Measurements from ENCODE around the gene ITLN2.
A peak's percentile ranks its signal among the peaks of the same experiment; 100 is the strongest.
"Not testable (repeated sequence)": the region's sequence is repeated elsewhere in the genome, so short reads cannot be mapped to it uniquely, and the experiment has no call there.

Gene ITLN2

GRCh38 chr1:160952129-160952510 is 2.5 kb downstream of the ITLN2 start:
- DNase-seq: no peak

GRCh38 chr1:160951443-160952128 is 3.0 kb downstream of the ITLN2 start:
- peak; percentile 76 for DNase-seq

DNA sequence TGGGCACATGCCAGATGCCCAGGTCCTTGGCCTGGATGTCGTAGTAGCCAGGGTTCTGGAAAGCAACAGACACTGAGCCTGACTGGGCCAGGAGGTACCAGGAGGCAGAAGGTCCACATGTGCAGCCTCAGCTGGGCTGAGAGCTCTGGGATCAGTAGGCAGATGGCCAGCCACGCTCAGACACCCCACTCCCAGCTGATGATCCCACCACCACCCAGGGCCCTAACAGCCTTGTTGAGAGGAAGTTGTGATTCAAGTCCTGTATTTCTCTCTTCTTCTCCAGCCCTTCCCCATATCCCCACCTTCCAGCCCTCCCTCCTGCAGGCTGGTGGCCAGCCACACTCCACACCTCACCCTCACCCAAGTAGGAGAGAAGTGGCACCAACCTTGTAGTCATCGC is 4.0 kb downstream of the ITLN2 start:
- no peak for DNase-seq

DNA sequence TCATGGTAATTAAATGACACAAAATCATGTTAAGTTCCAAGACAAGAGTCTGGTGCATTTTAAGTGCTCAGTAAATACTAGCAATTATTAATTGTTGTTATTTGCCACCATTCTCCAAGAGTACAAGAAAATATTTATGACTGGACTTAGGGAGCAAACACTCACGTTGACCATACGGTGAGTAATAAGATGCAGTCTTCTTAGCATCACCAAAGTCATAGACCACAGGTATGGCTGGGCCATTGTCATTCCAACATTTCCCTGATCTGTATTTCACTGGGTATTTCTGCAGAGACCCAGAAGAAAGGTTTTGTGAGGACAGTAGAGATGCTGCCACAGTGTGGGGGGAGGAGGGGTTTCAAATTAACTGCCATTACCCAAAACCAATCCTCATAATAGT is 4.7 kb downstream of the ITLN2 start:
- DNase-seq: no peak

DNA sequence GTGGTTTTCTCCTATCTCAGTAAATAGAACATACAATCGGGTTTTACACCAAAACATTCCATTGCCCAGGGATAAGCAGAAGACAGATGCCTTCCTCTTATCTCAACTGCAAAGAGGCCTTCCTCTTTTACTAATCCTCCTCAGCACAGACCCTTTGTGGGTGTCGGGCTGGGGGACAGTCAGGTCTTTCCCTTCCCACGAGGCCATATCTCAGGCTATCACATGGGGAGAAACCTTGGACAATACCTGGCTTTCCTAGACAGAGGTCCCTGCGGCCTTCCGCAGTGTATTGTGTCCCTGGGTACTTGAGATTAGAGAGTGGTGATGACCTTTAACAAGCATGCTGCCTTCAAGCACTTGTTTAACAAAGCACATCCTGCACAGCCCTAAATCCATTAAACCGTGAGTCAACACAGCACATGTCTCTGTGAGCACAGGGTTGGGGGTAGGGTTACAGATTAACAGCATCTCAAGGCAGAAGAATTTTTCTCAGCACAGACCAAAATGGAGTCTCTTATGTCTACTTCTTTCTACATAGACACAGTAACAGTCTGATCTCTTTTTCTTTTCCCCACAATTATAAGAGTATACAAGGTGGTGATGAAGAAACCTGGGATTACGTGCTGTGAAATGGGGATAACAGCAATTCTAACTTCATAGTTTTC is 5.3 kb downstream of the ITLN2 start:
- not testable (repeated sequence) for DNase-seq

GRCh38 chr1:160947174-160947759 is 7.3 kb downstream of the ITLN2 start:
- DNase-seq: not testable (repeated sequence)

- DNase-seq: not testable (repeated sequence)
Measured at GRCh38 chr1:160945881-160946280, 8.7 kb downstream of the ITLN2 start.

DNA sequence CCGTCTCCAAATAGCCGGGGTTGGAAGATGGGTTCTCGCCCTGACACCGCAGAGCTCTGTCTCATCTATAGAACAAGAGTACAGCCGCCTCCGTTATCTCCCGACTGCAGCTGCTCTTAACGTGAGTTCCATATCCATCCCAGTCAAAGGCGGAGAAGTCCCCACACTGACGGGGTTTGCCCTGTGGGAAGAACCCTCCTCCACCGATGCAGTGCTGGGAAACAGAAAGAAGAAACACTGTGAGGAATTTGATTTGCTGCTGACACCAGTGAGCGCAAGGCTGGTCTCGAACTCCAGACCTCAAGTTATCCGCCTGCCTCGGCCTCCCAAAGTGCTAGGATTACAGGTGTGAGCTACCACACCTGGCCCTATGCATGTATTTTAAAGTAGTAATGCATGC is 9.5 kb downstream of the ITLN2 start:
- no peak for DNase-seq

DNA sequence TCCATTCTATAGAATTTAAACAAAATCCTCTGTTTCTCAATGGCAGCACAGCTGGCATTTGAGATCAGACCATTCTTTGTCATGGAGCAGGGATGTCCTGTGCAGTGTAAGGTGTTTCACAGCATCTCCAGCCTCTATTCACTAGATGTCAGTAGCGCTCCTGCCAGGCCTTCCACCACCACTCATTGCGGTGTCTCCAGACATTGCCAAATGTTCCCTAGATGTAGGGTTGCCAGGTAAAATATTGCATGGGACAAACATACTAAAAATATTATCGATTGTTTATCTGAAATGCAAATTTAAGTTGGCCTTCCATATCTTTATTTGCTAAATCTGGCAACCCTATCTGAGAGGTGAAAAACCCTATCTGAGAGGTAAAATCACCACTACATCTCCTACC is 11.7 kb downstream of the ITLN2 start:
- DNase-seq: no peak

- not testable (repeated sequence) for DNase-seq
Measured at GRCh38 chr1:160936666-160937065, 17.9 kb downstream of the ITLN2 start.

- no peak for DNase-seq
Measured at GRCh38 chr1:160935527-160936258, 18.9 kb downstream of the ITLN2 start.

DNA sequence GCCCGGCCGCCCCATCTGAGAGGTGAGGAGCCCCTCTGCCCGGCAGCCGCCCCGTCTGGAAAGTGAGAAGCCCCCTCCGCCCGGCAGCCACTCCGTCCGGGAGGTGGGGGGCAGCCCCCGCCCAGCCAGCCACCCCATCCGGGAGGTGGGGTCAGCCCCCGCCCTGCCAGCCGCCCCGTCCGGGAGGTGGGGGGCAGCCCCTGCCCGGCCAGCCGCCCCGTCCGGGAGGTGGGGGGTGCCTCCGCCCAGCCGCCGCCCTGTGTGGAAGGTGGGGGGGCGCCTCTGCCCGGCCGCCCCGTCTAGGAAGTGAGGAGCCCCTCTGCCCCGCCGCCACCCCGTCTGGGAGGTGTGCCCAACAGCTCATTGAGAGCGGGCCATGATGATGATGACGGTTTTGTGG is 21.3 kb downstream of the ITLN2 start:
- not testable (repeated sequence) for DNase-seq

DNA sequence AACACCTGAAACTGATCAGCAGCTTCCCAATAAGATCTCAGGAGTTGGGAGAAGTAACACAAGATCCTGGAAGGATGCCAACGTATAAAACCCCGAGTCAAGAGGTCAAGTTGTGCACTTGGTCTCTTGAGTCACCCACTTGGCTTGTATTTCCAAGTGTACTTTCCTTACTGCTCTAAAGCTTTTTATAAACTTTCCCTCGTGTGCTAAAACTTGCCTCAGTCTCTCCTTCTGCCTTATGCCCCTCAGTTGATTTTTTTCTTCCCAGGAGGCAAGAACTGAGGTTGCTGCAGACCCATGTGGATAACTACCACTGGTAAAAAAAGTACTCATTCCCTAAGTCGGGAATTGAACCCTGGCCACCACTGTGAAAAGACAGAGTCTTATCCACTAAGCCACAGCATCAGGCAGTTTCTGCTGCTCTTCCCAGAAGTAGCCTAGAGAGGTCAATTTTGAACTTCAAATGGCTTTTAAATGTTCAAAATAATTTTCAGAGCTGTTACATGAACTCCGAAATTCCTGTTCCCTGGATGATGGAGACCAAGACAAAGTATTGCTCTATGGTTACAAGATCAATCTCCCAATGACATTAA is 28.9 kb downstream of the ITLN2 start:
- no peak for DNase-seq

DNA sequence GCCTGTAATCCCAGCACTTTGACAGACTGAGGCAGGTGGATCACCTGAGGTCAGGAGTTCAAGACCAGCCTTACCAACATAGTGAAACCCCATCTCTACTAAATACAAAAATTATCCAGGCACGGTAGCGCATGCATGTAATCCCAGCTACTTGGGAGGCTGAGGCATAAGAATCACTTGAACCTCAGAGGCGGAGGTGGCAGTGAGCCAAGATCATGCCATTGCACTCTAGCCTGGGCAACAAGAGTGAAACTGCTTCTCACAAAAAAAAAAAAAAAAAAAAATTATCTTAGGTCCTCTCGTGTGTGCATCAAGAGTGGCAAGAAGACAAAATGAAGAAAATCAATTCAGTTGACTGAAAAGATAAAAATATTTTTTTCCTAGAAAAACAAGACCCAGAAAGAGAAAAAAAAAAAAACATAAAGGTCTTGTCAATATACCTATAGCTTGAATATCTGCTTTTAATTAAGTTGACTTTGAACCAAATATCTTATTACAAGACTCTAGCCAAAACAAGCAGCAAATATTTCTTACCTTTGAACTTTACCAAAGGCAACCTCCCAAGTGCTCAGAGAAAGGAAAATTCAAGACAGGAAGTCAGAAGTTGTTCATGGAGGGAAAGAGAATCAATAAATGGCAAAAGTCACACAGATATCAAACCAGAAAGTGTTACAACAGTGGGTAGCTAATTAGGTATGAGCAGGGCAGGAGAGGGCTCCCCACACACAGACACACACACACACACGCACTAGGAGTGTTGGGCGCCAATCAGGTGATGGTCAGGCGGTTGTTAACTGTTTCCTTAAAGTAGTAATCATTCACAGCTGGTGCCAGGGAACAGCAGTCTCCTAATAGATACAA is 29.6 kb downstream of the ITLN2 start:
- DNase-seq: no peak

DNA sequence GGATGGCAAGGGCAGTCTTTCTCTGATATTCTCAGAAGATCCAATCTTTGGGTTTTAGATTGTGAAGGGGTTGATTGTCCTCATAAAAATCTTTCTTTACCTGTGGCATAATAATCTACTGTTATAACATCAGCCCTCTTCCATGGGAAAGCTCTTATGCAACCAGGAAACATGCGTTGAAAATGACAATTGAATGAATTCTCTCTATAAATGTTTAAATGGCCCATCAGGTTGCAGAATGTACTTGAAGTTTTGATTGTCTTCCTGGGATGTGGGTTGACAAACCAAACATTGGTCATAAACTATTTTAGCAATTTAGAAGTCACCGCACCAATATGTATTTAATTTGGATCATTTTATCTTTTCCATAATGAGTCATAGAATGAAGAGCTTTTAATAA is 37.9 kb downstream of the ITLN2 start:
- no peak for DNase-seq

DNA sequence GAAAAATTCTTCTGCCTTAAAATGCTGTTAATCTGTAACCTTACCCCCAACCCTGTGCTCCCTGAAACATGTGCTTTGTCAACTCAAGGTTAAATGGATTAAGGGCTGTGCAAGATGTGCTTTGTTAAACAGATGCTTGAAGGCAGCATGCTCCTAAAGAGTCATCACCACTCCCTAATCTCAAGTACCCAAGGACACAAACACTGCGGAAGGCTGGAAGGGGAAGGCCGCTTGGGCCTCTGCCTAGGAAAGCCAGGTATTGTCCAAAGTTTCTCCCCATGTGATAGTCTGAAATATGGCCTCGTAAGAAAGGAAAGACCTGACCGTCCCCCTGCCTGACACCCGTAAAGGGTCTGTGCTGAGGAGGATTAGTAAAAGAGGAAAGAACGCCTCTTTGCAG is 41.4 kb downstream of the ITLN2 start:
- not testable (repeated sequence) for DNase-seq

GRCh38 chr1:160911925-160912324 is 42.7 kb downstream of the ITLN2 start:
- no peak for DNase-seq

DNA sequence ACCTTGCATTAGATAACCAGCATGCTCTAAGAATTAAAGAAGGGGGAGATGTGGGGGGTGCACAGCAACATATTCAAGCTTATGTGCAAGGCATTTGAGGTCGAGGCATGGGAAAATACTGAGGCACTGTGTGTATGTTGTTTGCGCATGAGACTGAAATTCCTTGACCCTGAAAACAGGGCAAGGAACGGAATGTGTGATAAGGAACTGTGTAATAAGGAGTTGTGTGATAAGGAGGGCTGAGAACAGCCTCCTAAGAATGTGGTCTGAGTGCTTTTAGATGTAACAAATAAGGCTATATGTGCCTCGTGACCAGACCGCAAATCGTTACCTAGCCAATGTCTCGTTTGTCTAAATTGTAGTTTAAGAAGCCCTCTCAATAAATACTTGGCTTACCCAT is 43.2 kb downstream of the ITLN2 start:
- DNase-seq: no peak

- DNase-seq: no peak
Measured at GRCh38 chr1:160910170-160910750, 44.3 kb downstream of the ITLN2 start.

- DNase-seq: no peak
Measured at GRCh38 chr1:160907976-160908375, 46.6 kb downstream of the ITLN2 start.

GRCh38 chr1:160905617-160905989 is 49.0 kb downstream of the ITLN2 start:
- no peak for DNase-seq
